Measurements from ENCODE around the gene MGST3.

DNA sequence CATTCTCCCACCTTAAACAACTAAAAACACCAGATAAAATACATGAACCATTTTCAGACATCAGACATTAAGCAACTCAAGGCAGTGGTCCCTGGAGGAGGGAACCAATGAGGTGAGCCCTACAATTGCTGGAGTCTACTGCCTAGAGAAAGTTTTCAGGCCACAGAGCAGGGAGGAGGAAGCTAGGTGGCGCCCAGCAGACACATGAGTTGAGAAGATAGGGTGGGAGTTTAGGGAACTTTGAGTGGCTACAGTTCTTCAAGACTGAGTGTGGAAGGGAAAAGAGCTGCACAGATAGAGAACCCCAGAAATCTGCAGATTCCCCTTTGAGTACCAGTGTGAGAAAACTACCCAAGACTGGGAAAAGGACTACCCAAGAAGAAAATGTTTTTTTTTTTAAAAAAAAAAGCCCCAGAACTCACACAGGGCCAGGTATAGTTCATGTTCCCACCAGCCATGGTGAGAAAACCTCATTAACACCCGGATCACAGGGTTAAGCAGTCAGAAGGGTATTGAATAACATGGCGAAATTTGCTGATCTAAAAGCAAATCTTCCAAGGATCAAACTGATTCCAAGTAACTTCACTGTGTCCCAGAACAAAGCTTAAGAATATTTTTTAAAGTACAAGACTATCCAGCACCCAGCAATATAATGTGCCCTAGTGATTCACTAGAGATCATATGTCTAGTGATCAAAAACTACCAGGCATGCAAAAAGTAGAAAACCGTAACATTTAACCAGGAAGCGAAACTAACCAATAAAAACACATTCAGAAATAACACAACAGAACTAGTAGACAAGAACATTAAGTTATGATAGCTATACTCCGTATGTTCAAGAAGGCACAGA lies 55.3 kb downstream of the MGST3 start:
- TF ChIP-seq CTCF (conservative IDR thresholded peaks at IDR 0.05; ENCODE audit: low read length) (peak; percentile 69), EZH2phosphoT487 (IDR thresholded peaks at IDR 0.05; ENCODE audit: borderline replicate concordance) (no peak)
